Left lung (tissue), 10 donors: Measurements from ENCODE around the gene C19orf85. TPM values are rescaled to one million over a fixed set of nuclear protein-coding genes. Genes with fewer than 3 reads are reported as not detected.

Source experiments
- ATAC-seq: fragments of 200-7000 bp; cut with Tn5 transposase; one replicate; pipeline ENCODE4 v1.9.1; 2020; ENCODE audit warnings: moderate library complexity
- DNase-seq, 4 donors: peaks; one replicate each; pipeline ENCODE4 v3.0.0-alpha.2; 2013 to 2020
- H3K27ac ChIP-seq, 2 donors: fragments of 200-600 bp; sonication (generic) in 1 of 2; one replicate each; pipeline versions ENCODE4 v1.5.0 to v1.8.0; 2020 to 2021
- H3K27me3 ChIP-seq, 2 donors: fragments of 200-600 bp; sonication (generic) in 1 of 2; one replicate each; pipeline versions ENCODE4 v1.5.0 to v1.8.0; 2020 to 2021
- H3K36me3 ChIP-seq, 2 donors: fragments of 200-600 bp; sonication (generic) in 1 of 2; one replicate each; pipeline versions ENCODE4 v1.5.0 to v1.8.0; 2020 to 2021
- H3K4me1 ChIP-seq, 2 donors: fragments of 200-600 bp; one replicate each; pipeline ENCODE4 v1.8.0; 2021
- H3K4me3 ChIP-seq, 2 donors: fragments of 200-600 bp; sonication (generic) in 1 of 2; one replicate each; pipeline versions ENCODE4 v1.5.0 to v1.8.0; 2020 to 2021; ENCODE audit warnings: mild to moderate bottlenecking in 1 of 2
- H3K9me3 ChIP-seq, 2 donors: fragments of 200-600 bp; sonication (generic) in 1 of 2; one replicate each; pipeline versions ENCODE4 v1.5.0 to v1.8.0; 2020 to 2021
- intact Hi-C, 2 donors: fragments of 100-400 bp; cut with DNase I; formaldehyde crosslinking; loops; one replicate each; pipeline versions ENCODE4 v1.11.2 to v1.14.2; 2022
- polyA plus RNA-seq, 6 donors: library from polyadenylated mRNA; unstranded; fragments of 120-200 nt; gene quantifications; one replicate each; pipeline ENCODE4 v1.2.1, GENCODE V29; 2013; ENCODE audit not compliant: insufficient read length in 6 of 6
- total RNA-seq, 2 donors: library from RNA; stranded (reverse); fragmentation: NEBNext Ultra II Directional; extraction: Animal tissue kit (Norgen Biotek cat#: 25700); gene quantifications; one replicate each; pipeline ENCODE4 v1.2.1, GENCODE V29; 2021
- TF ChIP-seq, protein P1 (sequence below), 2 donors: fragments of 200-600 bp; sonication (generic) in 1 of 2; IDR thresholded peaks; one replicate each; pipeline versions ENCODE4 v1.5.0 to v1.8.0; 2021; ENCODE audit warnings: antibody characterized with exemption in 2 of 2
- donor health status: DM: no; HTN: yes; CAD: no.
- donor health status: DM: no; HTN: no; CAD: no.

Gene C19orf85
- total and polyA plus RNA-seq, 8 donors, result not detected

DNA sequence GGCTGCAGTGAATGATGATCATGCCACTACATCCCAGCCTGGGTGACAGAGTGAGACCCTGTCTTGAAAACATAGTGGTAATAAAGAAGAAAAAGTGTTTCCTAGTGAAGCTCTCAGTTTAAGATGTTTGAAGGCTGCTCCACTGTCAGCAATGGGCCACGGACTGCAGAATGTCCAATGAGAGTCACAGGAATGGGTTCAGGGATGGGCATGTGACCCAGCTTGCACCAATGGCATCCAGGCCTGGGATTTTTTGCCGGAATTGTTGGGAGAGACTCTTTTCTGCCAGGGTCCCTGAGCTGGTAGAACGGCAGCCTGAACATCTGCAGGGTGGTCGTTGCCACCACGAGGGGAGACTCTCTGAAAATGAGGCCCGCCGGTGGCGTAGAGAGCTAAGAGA, 27.7 kb downstream of the C19orf85 start:
- intact Hi-C loops, result no loop called here
- no peak overlapping the region for H3K27ac ChIP-seq
- peaks cover 45 to 83% of the 10 kb centered on the region in 2 donors for H3K27me3 ChIP-seq
- TF ChIP-seq, protein P1, sequence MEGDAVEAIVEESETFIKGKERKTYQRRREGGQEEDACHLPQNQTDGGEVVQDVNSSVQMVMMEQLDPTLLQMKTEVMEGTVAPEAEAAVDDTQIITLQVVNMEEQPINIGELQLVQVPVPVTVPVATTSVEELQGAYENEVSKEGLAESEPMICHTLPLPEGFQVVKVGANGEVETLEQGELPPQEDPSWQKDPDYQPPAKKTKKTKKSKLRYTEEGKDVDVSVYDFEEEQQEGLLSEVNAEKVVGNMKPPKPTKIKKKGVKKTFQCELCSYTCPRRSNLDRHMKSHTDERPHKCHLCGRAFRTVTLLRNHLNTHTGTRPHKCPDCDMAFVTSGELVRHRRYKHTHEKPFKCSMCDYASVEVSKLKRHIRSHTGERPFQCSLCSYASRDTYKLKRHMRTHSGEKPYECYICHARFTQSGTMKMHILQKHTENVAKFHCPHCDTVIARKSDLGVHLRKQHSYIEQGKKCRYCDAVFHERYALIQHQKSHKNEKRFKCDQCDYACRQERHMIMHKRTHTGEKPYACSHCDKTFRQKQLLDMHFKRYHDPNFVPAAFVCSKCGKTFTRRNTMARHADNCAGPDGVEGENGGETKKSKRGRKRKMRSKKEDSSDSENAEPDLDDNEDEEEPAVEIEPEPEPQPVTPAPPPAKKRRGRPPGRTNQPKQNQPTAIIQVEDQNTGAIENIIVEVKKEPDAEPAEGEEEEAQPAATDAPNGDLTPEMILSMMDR (IDR thresholded peaks at IDR 0.05), result no peak
- H3K36me3 ChIP-seq, result no peaks in the 10 kb centered on the region
- DNase-seq (no peak), ATAC-seq (no peak)
- peaks cover 0 to 10% of the 10 kb centered on the region in 2 donors for H3K4me1 ChIP-seq
- no peaks in the 10 kb centered on the region for H3K9me3 ChIP-seq
- no peak overlapping the region for H3K4me3 ChIP-seq

DNA sequence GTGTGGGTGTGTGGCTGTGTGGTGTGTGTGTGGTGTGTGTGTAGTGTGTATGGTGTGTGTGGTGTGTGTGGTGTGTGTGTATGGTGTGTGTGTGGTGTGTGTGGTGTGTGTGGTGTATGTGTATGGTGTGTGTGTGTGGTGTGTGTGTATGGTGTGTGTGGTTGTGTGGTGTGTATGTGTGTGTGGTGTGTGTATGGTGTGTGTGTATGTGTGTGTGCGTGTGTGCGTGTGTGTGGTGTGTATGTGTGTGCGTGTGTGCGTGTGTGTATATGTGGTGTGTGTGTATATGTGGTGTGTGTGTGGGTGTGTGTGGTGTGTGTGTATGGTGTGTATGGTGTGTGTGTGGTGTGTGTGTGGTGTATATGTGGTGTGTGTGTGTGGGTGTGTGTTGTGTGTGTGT, 29.5 kb downstream of the C19orf85 start:
- no peak for ATAC-seq
- Histone ChIP-seq H3K4me3 (no peak overlapping the region), H3K4me1 (no peaks in the 10 kb centered on the region), H3K27me3 (peaks cover 27 to 80% of the 10 kb centered on the region in 2 donors), H3K36me3 (no peaks in the 10 kb centered on the region), H3K9me3 (no peaks in the 10 kb centered on the region), H3K27ac (no peak overlapping the region)
- DNase-seq, result peak in 1 of 4 donors; percentile 6
- intact Hi-C loops, result no loop called here
- TF ChIP-seq, protein P1 (IDR thresholded peaks at IDR 0.05), result no peak

DNA sequence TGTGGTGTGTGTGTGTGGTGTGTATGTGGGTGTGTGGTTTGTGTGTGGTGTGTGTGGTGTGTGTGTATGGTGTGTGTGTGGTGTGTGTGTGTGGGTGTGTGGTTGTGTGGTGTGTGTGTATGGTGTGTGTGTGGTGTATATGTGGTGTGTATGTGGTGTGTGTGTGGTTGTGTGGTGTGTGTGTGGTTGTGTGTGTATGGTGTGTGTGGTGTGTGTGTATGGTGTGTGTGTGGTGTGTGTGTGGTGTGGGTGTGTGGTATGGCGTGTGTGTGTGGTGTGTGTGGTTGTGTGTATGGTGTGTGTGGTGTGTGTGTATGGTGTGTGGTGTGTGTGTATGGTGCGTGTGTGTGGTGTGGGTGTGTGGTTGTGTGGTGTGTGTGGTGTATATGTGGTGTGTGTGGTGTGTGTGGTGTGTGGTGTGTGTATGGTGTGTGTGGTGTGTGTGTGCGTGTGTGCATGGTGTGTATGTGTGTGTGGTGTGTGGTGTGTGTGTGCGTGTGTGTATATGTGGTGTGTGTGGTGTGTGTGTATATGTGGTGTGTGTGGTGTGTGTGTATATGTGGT, 30.1 kb downstream of the C19orf85 start:
- Histone ChIP-seq H3K36me3 (no peaks in the 10 kb centered on the region), H3K4me1 (no peaks in the 10 kb centered on the region), H3K27ac (no peak overlapping the region), H3K9me3 (no peaks in the 10 kb centered on the region), H3K4me3 (no peak overlapping the region), H3K27me3 (peaks cover 26 to 80% of the 10 kb centered on the region in 2 donors)
- intact Hi-C loops, result no loop called here
- TF ChIP-seq, protein P1 (IDR thresholded peaks at IDR 0.05), result no peak
- peak in 1 of 4 donors; percentile 4 for DNase-seq
- no peak for ATAC-seq

DNA sequence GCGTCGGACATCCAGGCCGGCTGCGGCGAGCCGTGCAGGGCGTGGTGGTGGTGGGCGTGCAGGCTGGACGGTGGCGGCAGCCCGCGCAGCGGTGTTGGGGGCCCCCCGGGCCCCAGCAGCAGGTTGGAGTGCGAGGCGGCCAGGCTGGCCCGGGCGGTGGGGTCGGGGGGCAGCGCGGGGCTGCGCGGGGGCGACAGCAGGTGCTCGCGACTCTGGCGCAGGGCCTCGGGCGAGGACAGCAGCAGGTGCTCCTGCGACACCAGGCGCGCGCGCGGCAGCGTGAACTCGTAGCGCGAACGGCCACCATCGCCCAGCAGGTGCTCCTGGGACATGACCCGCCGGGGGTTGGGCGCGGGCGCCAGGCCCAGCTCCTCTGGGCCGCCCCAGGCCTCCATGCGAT, 31.3 kb downstream of the C19orf85 start:
- Histone ChIP-seq H3K9me3 (no peaks in the 10 kb centered on the region), H3K27ac (no peak overlapping the region), H3K4me1 (no peaks in the 10 kb centered on the region), H3K36me3 (no peaks in the 10 kb centered on the region), H3K27me3 (peaks cover 16 to 80% of the 10 kb centered on the region in 2 donors), H3K4me3 (no peak overlapping the region)
- intact Hi-C loops, result no loop called here
- TF ChIP-seq, protein P1 (IDR thresholded peaks at IDR 0.05), result no peak
- ATAC-seq (no peak), DNase-seq (no peak)

DNA sequence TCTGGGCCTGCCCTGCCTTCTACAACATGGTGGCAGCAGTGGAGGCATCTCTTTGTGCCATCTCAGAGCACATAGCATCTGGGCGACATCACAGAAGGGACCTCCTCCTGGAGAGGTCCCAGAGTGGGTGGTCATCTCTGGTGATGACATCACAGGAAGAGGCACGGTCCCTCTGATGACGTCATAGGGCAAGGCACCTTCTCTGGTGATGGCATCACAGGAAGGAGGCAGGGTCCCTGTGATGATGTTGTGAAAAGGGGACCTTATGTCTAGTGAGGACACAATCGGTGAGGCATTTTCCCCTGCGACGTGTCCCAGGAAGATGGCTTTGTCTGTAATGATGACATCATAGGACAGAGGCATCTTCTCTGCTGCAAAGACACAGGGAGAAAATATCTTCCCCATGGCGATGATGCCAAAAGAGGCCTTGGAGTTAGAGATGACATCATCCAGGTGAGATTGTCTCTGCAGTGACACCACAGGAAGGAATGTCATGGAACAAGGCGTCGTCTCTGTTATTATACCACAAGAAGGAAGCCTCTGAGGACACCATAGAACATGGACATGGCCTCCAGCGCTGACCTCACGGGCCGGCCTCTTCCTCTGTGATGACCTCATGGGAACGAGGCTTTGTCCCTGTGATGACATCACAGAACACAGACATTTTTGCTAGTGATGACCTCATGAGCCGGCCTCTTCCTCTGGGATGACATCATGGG, 32.2 kb downstream of the C19orf85 start:
- TF ChIP-seq, protein P1 (IDR thresholded peaks at IDR 0.05), result no peak
- Histone ChIP-seq H3K4me1 (no peaks in the 10 kb centered on the region), H3K9me3 (no peaks in the 10 kb centered on the region), H3K4me3 (no peak overlapping the region), H3K27me3 (peaks cover 16 to 79% of the 10 kb centered on the region in 2 donors), H3K27ac (no peak overlapping the region), H3K36me3 (no peaks in the 10 kb centered on the region)
- no peak for ATAC-seq
- DNase-seq, result no peak
- intact Hi-C loops, result no loop called here
